Measurements from ENCODE around the gene PCDH10. TPM values are rescaled to one million over a fixed set of nuclear protein-coding genes. Genes with fewer than 3 reads are reported as not detected.

Gene PCDH10
- total RNA-seq, 1 donor from 2014 or later = 0.46 TPM

DNA sequence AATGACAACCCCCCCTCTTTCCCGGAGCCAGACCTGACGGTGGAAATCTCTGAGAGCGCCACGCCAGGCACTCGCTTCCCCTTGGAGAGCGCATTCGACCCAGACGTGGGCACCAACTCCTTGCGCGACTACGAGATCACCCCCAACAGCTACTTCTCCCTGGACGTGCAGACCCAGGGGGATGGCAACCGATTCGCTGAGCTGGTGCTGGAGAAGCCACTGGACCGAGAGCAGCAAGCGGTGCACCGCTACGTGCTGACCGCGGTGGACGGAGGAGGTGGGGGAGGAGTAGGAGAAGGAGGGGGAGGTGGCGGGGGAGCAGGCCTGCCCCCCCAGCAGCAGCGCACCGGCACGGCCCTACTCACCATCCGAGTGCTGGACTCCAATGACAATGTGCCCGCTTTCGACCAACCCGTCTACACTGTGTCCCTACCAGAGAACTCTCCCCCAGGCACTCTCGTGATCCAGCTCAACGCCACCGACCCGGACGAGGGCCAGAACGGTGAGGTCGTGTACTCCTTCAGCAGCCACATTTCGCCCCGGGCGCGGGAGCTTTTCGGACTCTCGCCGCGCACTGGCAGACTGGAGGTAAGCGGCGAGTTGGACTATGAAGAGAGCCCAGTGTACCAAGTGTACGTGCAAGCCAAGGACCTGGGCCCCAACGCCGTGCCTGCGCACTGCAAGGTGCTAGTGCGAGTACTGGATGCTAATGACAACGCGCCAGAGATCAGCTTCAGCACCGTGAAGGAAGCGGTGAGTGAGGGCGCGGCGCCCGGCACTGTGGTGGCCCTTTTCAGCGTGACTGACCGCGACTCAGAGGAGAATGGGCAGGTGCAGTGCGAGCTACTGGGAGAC, 1.6 kb downstream of the PCDH10 start:
- no peak for DNase-seq (ENCODE audit: low read depth)
- TF ChIP-seq, protein P1, sequence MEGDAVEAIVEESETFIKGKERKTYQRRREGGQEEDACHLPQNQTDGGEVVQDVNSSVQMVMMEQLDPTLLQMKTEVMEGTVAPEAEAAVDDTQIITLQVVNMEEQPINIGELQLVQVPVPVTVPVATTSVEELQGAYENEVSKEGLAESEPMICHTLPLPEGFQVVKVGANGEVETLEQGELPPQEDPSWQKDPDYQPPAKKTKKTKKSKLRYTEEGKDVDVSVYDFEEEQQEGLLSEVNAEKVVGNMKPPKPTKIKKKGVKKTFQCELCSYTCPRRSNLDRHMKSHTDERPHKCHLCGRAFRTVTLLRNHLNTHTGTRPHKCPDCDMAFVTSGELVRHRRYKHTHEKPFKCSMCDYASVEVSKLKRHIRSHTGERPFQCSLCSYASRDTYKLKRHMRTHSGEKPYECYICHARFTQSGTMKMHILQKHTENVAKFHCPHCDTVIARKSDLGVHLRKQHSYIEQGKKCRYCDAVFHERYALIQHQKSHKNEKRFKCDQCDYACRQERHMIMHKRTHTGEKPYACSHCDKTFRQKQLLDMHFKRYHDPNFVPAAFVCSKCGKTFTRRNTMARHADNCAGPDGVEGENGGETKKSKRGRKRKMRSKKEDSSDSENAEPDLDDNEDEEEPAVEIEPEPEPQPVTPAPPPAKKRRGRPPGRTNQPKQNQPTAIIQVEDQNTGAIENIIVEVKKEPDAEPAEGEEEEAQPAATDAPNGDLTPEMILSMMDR (conservative IDR thresholded peaks at IDR 0.05; ENCODE audit: low read depth, low read length) = no peak
- H3K4me3 ChIP-seq (ENCODE audit: low read depth, low read length) = peak overlapping the region; percentile 15

DNA sequence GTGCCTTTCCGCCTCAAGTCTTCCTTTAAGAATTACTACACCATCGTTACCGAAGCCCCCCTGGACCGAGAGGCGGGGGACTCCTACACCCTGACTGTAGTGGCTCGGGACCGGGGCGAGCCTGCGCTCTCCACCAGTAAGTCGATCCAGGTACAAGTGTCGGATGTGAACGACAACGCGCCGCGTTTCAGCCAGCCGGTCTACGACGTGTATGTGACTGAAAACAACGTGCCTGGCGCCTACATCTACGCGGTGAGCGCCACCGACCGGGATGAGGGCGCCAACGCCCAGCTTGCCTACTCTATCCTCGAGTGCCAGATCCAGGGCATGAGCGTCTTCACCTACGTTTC, 2.2 kb downstream of the PCDH10 start:
- no peak overlapping the region for H3K4me3 ChIP-seq (ENCODE audit: low read depth, low read length)
- TF ChIP-seq, protein P1 (conservative IDR thresholded peaks at IDR 0.05; ENCODE audit: low read depth, low read length) = no peak
- no peak for DNase-seq (ENCODE audit: low read depth)

DNA sequence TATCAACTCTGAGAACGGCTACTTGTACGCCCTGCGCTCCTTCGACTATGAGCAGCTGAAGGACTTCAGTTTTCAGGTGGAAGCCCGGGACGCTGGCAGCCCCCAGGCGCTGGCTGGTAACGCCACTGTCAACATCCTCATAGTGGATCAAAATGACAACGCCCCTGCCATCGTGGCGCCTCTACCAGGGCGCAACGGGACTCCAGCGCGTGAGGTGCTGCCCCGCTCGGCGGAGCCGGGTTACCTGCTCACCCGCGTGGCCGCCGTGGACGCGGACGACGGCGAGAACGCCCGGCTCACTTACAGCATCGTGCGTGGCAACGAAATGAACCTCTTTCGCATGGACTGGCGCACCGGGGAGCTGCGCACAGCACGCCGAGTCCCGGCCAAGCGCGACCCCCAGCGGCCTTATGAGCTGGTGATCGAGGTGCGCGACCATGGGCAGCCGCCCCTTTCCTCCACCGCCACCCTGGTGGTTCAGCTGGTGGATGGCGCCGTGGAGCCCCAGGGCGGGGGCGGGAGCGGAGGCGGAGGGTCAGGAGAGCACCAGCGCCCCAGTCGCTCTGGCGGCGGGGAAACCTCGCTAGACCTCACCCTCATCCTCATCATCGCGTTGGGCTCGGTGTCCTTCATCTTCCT, 2.7 kb downstream of the PCDH10 start:
- no peak overlapping the region for H3K4me3 ChIP-seq (ENCODE audit: low read depth, low read length)
- DNase-seq (ENCODE audit: low read depth) = no peak
- TF ChIP-seq, protein P1 (conservative IDR thresholded peaks at IDR 0.05; ENCODE audit: low read depth, low read length) = no peak

DNA sequence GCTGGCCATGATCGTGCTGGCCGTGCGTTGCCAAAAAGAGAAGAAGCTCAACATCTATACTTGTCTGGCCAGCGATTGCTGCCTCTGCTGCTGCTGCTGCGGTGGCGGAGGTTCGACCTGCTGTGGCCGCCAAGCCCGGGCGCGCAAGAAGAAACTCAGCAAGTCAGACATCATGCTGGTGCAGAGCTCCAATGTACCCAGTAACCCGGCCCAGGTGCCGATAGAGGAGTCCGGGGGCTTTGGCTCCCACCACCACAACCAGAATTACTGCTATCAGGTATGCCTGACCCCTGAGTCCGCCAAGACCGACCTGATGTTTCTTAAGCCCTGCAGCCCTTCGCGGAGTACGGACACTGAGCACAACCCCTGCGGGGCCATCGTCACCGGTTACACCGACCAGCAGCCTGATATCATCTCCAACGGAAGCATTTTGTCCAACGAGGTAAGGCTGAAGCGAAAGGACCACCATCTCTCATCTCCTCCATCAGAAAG, 3.3 kb downstream of the PCDH10 start:
- DNase-seq (ENCODE audit: low read depth) = no peak
- H3K4me3 ChIP-seq (ENCODE audit: low read depth, low read length) = peak overlapping the region; percentile 7
- TF ChIP-seq, protein P1 (conservative IDR thresholded peaks at IDR 0.05; ENCODE audit: low read depth, low read length) = no peak

DNA sequence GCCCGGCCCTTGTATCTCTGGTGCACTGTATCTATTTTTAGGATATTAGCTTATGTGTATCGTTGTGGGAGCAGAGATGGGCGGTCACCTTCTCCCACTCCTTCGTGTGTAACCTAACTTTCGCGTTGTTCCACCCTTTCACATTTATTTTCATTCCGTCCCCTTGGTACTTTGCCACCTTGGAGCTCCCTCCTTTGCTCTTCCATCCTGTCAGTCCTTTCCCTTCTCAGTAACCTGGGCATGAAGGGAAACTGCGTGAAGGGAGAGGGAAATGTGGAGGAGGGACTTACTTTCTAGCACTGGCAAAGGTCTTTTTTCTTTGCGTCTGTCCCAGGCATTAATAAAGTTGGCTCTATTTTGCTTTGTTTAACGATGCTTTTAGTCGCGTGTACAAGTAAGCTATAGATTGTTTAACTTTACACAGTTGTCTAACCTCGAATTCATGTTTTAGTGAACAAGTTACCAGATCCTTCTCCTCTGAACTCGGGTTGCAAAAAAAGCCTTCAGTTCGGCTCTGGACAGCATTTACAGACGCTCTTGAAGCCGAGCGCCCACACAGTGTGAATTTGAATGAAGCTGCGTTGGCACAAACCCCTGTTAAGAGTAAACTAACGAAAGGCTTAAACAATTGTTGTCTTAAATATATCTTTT, 3.9 kb downstream of the PCDH10 start:
- TF ChIP-seq, protein P1 (conservative IDR thresholded peaks at IDR 0.05; ENCODE audit: low read depth, low read length) = no peak
- H3K4me3 ChIP-seq (ENCODE audit: low read depth, low read length) = no peak overlapping the region
- DNase-seq (ENCODE audit: low read depth) = no peak

DNA sequence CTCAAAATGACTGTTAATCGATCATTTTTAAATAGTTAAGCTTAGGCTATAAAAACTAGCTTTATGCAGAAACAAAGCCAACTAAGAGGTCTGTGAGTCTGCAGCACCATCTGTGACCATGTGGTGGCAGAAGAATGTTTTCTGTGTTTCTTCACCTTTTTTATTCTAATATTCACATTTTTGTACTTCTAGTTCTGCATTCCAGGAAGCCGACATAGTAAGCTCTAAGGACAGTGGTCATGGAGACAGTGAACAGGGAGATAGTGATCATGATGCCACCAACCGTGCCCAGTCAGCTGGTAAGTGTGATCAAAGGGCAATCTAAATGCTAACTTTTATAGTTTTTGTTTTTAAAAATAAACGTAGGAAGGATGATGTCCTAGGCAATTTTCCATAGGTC, 5.6 kb downstream of the PCDH10 start:
- DNase-seq (ENCODE audit: low read depth) = no peak
- TF ChIP-seq, protein P1 (conservative IDR thresholded peaks at IDR 0.05; ENCODE audit: low read depth, low read length) = peak; percentile 74

More for the DNA sequence above, 5.6 kb downstream of the PCDH10 start:
- H3K4me3 ChIP-seq (ENCODE audit: low read depth, low read length) = no peak overlapping the region
